Lower leg skin (tissue), 4 donors: ENCODE results near the gene VAMP8. TPM values are rescaled to one million over a fixed set of nuclear protein-coding genes. Genes with fewer than 3 reads are reported as not detected.

Source experiments
- DNase-seq, 2 donors: peaks; one replicate each; pipeline ENCODE4 v3.0.0-alpha.2; 2019; ENCODE audit warnings: low spot score in 2 of 2
- H3K4me3 ChIP-seq: fragments of 200-600 bp; sonication (generic); 2 replicates; pipeline ENCODE4 v1.5.1; 2017; ENCODE audit warnings: mild to moderate bottlenecking, low read depth; ENCODE audit not compliant: poor library complexity, severe bottlenecking
- POLR2A ChIP-seq, 2 donors: fragments of 450-650 bp; IDR thresholded peaks; one replicate each; pipeline ENCODE4 v1.6.1; 2016 to 2017; ENCODE audit warnings: antibody characterized with exemption in 2 of 2, mild to moderate bottlenecking in 1 of 2, moderate library complexity in 1 of 2
- WGBS, 2 donors: methylation state at CpG; one replicate each; pipeline ENCODE4 v1.1.5; 2018; 5-methylcytosine and 5-hydroxymethylcytosine counted together
- intact Hi-C: fragments of 100-400 bp; cut with DNase I; formaldehyde crosslinking; loops from one replicate; pipeline ENCODE4 v1.15.0; 2023; ENCODE audit warnings: low total_unique reads
- total RNA-seq, 4 donors: library from RNA; depleted of rRNA; stranded (reverse); fragments of >200 nt; gene quantifications; one replicate each; pipeline ENCODE4 v1.1.0, GENCODE V29; 2016
- TF ChIP-seq, protein P1 (sequence below), 3 donors: fragments of 450-650 bp; IDR thresholded peaks; one replicate each; pipeline ENCODE4 v1.5.1; 2016; ENCODE audit warnings: antibody characterized with exemption in 3 of 3, mild to moderate bottlenecking in 3 of 3, moderate library complexity in 2 of 3

Gene VAMP8
- total RNA-seq, 4 donors from 2014 or later, result 88.3 to 207 (median 113) TPM

DNA sequence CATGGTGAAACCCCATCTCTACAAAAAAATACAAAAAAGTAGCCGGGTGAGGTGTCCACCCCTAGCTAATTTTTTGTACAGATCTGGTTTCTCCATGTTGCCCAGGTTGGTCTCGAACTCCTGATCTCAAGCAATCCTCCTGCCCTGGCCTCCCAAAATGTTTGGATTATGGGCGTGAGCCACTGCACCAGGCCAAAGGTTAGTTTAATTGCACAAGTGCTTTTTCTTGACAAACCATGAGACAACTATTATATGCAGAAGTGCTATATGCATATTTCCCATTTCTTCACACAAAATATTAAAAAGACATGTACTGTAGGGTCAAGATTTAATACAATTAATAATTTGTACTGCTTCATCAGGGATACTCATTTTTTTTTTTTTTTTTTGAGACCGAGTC is 11.1 kb upstream of the VAMP8 start:
- no peak for DNase-seq
- intact Hi-C loops, result no loop called here
- no peak overlapping the region for H3K4me3 ChIP-seq
- WGBS, 2 donors, result 84 to 86% methylated on average over 4 of the region's 4 CpGs
- TF ChIP-seq, protein P1, sequence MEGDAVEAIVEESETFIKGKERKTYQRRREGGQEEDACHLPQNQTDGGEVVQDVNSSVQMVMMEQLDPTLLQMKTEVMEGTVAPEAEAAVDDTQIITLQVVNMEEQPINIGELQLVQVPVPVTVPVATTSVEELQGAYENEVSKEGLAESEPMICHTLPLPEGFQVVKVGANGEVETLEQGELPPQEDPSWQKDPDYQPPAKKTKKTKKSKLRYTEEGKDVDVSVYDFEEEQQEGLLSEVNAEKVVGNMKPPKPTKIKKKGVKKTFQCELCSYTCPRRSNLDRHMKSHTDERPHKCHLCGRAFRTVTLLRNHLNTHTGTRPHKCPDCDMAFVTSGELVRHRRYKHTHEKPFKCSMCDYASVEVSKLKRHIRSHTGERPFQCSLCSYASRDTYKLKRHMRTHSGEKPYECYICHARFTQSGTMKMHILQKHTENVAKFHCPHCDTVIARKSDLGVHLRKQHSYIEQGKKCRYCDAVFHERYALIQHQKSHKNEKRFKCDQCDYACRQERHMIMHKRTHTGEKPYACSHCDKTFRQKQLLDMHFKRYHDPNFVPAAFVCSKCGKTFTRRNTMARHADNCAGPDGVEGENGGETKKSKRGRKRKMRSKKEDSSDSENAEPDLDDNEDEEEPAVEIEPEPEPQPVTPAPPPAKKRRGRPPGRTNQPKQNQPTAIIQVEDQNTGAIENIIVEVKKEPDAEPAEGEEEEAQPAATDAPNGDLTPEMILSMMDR (IDR thresholded peaks at IDR 0.05), result no peak
- TF ChIP-seq POLR2A (IDR thresholded peaks at IDR 0.05), result no peak

DNA sequence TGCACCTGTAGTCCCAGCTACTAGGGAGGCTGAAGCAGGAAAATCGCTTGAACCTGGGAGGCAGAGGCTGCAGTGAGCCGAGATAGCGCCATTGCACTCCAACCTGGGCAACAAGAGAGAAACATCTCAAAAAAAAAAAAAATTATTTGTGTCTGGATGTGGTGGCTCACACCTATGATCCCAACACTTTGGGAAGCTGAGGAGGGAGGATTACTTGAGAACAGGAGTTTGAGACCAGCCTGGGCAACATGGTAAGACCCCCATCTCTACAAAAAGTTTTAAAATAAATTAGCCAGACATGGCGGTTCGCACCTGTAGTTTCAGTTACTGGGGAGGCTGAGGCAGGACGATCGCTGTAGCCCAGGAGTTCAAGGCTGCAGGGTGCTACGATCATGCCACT is 1.6 kb upstream of the VAMP8 start:
- no peak overlapping the region for H3K4me3 ChIP-seq
- intact Hi-C loops, result no loop called here
- no peak for DNase-seq
- 93 to 94% methylated on average over 8 of the region's 8 CpGs for WGBS, 2 donors
- TF ChIP-seq, protein P1 (IDR thresholded peaks at IDR 0.05), result no peak
- TF ChIP-seq POLR2A (IDR thresholded peaks at IDR 0.05), result no peak

DNA sequence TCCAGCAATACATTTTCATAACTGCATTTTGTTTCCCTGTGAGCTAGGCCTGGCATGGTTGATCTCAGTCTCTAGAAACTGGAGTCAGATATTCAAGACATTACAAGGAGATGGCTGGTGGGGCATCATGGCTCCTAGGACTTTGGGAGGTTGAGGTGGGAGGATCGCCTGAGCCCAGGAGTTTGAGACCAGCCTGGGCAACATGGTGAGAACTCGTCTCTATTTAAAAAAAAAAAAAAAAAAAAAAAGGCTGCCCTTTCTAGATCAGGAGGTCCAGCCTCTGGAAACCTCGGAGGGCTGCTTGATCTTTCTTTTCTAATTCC is 362 bp upstream of the VAMP8 start:
- H3K4me3 ChIP-seq, result no peak overlapping the region
- TF ChIP-seq, protein P1 (IDR thresholded peaks at IDR 0.05), result no peak
- no peak for TF ChIP-seq POLR2A (IDR thresholded peaks at IDR 0.05)

DNA sequence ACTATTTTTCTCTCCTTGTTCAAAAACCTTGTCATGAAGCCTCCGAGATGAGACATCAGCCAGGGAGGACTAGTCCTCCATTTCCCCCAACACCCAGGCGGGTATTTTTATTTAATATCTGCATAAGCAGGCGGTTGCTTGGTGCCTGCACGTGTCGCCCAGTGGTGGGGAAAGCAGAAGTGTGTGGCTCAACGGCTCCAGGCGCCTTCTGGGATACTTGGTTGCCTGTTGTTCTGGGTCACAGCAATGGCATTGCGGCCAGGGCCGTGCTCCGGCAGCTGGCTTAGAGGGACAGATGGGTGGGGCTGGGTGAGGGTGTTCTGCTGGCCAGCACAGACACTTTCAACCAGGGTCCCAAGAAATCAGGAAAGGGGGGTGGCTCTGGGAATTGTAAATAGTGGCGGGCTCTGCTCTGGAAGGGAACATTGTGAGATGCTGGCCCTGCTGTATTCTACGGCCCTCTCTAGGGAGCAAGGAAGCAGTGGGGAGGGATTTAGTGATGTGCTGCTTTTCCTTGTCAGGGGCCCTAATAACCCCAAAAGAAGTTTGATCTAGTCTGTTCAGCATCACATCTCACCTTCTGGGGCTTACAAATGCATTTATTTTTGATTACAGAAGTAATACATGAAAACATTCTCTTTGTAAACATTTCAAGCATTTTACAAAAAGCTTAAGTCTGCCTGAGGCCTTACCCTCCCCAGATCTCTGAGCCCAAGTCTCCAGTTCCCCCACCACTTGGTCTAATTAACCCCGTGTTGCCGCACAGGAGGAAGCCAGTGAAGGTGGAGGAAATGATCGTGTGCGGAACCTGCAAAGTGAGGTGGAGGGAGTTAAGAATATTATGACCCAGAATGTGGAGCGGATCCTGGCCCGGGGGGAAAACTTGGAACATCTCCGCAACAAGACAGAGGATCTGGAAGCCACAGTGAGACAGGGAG is 1.1 kb downstream of the VAMP8 start:
- intact Hi-C loops, result no loop called here
- H3K4me3 ChIP-seq, result no peak overlapping the region
- DNase-seq, result peak; percentile 50 to 91
- WGBS, 2 donors, result 20 to 26% methylated on average over 19 of the region's 19 CpGs
- TF ChIP-seq, protein P1 (IDR thresholded peaks at IDR 0.05), result no peak
- TF ChIP-seq POLR2A (IDR thresholded peaks at IDR 0.05), result no peak

More for the DNA sequence above, 362 bp upstream of the VAMP8 start:
- DNase-seq, result no peak
- intact Hi-C loops, result no loop called here
- 44 to 49% methylated on average over 3 of the region's 3 CpGs for WGBS, 2 donors

DNA sequence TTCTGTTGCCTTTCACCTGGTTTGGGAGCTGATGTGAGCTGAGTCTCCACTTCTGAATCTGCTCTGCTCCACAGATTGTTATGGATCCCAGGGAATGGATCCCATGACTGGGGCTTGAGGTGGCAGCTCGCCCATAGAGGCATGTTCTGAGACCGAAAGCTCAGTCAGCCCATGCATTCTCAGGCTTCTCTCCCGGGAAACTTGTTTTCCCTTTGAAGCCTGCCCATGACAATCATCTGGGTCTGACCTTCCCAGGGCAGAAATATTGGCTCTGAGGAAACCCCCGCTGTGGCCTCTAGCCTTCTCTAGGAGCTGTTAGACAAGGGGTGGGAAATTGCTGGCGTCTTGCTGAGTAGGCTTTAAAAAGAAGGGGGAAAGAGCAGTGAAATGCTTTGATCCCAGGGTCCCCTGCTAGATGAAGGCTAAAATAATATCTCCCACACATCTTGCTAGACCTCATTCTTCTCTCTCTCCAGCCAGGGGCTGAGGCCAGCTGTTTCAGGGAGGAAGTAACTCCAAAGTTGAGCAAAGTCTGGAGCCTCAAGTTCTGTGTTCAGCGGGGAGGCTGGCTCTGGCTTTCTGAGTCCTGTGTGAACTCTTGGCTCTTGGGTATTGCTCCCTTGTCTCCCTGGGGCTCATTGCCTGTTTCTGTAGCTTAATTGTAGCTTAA is 2.0 kb downstream of the VAMP8 start:
- no peak overlapping the region for H3K4me3 ChIP-seq
- WGBS, 2 donors, result 30 to 32% methylated on average over 6 of the region's 6 CpGs
- no peak for DNase-seq
- intact Hi-C loops, result no loop called here
- TF ChIP-seq POLR2A (IDR thresholded peaks at IDR 0.05), result no peak
- TF ChIP-seq, protein P1 (IDR thresholded peaks at IDR 0.05), result no peak
